ENCODE data around the gene RARRES2.

The RARRES2 gene

GRCh38 chr7:150360363-150361058, 19.1 kb upstream of the RARRES2 start:
- no peak for DNase-seq

GRCh38 chr7:150359622-150360362, 18.4 kb upstream of the RARRES2 start:
- no peak for DNase-seq

GRCh38 chr7:150358988-150359621, 17.7 kb upstream of the RARRES2 start:
- DNase-seq, result peak in 1 of 2 donors; percentile 48

- DNase-seq, result no peak
Measured at GRCh38 chr7:150358433-150358832, 17.0 kb upstream of the RARRES2 start.

- DNase-seq, result no peak
Measured at GRCh38 chr7:150357771-150358427, 16.5 kb upstream of the RARRES2 start.

GRCh38 chr7:150357270-150357669, 15.8 kb upstream of the RARRES2 start:
- peak; percentile 54 to 79 for DNase-seq

GRCh38 chr7:150356265-150356897, 15.0 kb upstream of the RARRES2 start:
- DNase-seq, result peak; percentile 19 to 64

- DNase-seq, result no peak
Measured at GRCh38 chr7:150355666-150356059, 14.2 kb upstream of the RARRES2 start.

GRCh38 chr7:150351587-150352194, 10.3 kb upstream of the RARRES2 start:
- no peak for DNase-seq

GRCh38 chr7:150346922-150347321, 5.5 kb upstream of the RARRES2 start:
- no peak for DNase-seq

- no peak for DNase-seq
Measured at GRCh38 chr7:150345012-150345411, 3.6 kb upstream of the RARRES2 start.

- no peak for DNase-seq
Measured at GRCh38 chr7:150344299-150344698, 2.9 kb upstream of the RARRES2 start.

GRCh38 chr7:150343225-150343624, 1.8 kb upstream of the RARRES2 start:
- DNase-seq, result no peak

GRCh38 chr7:150342121-150342408, 636 bp upstream of the RARRES2 start:
- DNase-seq, result no peak

- DNase-seq, result no peak
Measured at GRCh38 chr7:150340875-150341262, 560 bp downstream of the RARRES2 start.

GRCh38 chr7:150340024-150340749, 1.2 kb downstream of the RARRES2 start:
- DNase-seq, result no peak

GRCh38 chr7:150339409-150339809, 2.0 kb downstream of the RARRES2 start:
- no peak for DNase-seq

- DNase-seq, result no peak
Measured at GRCh38 chr7:150338166-150338829, 3.1 kb downstream of the RARRES2 start.

GRCh38 chr7:150337659-150338081, 3.8 kb downstream of the RARRES2 start:
- no peak for DNase-seq

GRCh38 chr7:150337179-150337578, 4.2 kb downstream of the RARRES2 start:
- DNase-seq, result no peak

- no peak for DNase-seq
Measured at GRCh38 chr7:150336746-150337145, 4.7 kb downstream of the RARRES2 start.

- DNase-seq, result no peak
Measured at GRCh38 chr7:150335774-150336112, 5.7 kb downstream of the RARRES2 start.

All from CD4-positive, alpha-beta T cell treated with Interferon alpha-2 for 1 hour (primary cell).